Measurements from ENCODE around the gene MT1E. TPM values are rescaled to one million over a fixed set of nuclear protein-coding genes. Genes with fewer than 3 reads are reported as not detected.

The MT1E gene
- total and polyA plus RNA-seq, 2 of the 8 experiments (the other 6 are each of a cell fraction or from before 2014, with no cell fraction given) = 7.9 to 117 TPM

GRCh38 chr16:56631197-56631596, 5.6 kb downstream of the MT1E start:
- H2AK5ac ChIP-seq (ENCODE audit: low read depth, low read length) = no peak overlapping the region
- FAIRE-seq = no peak
- H4K91ac ChIP-seq (replicated peaks; ENCODE audit: insufficient read length, low read length) = no peak overlapping the region
- H3K27me3 ChIP-seq (replicated peaks in 1 of 4; ENCODE audit: control insufficient read depth in 3 of 4, extremely low read depth in 1 of 4, insufficient read depth in 3 of 4, low read length in 3 of 4) = peaks cover 88 to 98% (median 96%) of the 10 kb centered on the region in 4 experiments
- H4K5ac ChIP-seq (ENCODE audit: insufficient read length, low read depth, low read length) = no peak overlapping the region
- no peak overlapping the region for H2BK12ac ChIP-seq (ENCODE audit: low read depth, low read length)
- H3K56ac ChIP-seq (replicated peaks; ENCODE audit: insufficient read length, low read depth, low read length) = no peak overlapping the region
- H3K27ac ChIP-seq (ENCODE audit: low read depth, low read length) = no peak overlapping the region
- no peak overlapping the region for H4K8ac ChIP-seq (ENCODE audit: extremely low read depth, insufficient read depth, low read length)
- no peak overlapping the region; a peak in 1 of 4 replicates for H3K4me2 ChIP-seq (ENCODE audit: insufficient read depth in 1 of 2, low read depth in 2 of 2, low read length in 2 of 2)
- DNase-seq (ENCODE audit: low read depth in 1 of 2, low spot score in 2 of 2) = no peak
- no peak overlapping the region for H2AFZ ChIP-seq (ENCODE audit: low read length)
- 35% methylated on average over 10 of the region's 10 CpGs; no CpG with 5 or more reads in 1 of the 2 experiments for WGBS, 2 experiments (ENCODE audit: extremely low coverage in 1 of 2, insufficient coverage in 1 of 2, insufficient read length in 1 of 2, insufficient replicate concordance in 2 of 2, low coverage in 1 of 2, low lambda C conversion rate in 2 of 2, missing lambda C conversion rate in 1 of 2)
- H2BK15ac ChIP-seq (ENCODE audit: low read length) = no peak overlapping the region
- H3K79me1 ChIP-seq (ENCODE audit: low read depth, low read length) = no peaks in the 10 kb centered on the region
- no peak overlapping the region for H3K18ac ChIP-seq (ENCODE audit: extremely low read depth, low read length)
- H3K4me3 ChIP-seq (ENCODE audit: extremely low read depth in 1 of 4, insufficient read depth in 2 of 4, low read depth in 3 of 4, low read length in 4 of 4) = no peak overlapping the region
- no peak overlapping the region for H3K23ac ChIP-seq (ENCODE audit: insufficient read length)
- H2BK120ac ChIP-seq (replicated peaks; ENCODE audit: low read depth, low read length) = no peak overlapping the region
- peaks cover 11 to 24% of the 10 kb centered on the region in 2 experiments for H4K20me1 ChIP-seq (replicated peaks in 1 of 2; ENCODE audit: control insufficient read depth in 1 of 2, insufficient read depth in 2 of 2, low read length in 2 of 2)
- H2BK20ac ChIP-seq (ENCODE audit: low read length) = no peak overlapping the region
- H3K4ac ChIP-seq (replicated peaks; ENCODE audit: insufficient read length, low read depth, low read length) = no peak overlapping the region
- no peaks in the 10 kb centered on the region for H3K79me2 ChIP-seq (ENCODE audit: control insufficient read depth in 1 of 2, insufficient read depth in 2 of 2, low read length in 2 of 2)
- no peak overlapping the region for H3K9ac ChIP-seq (replicated peaks in 1 of 4; ENCODE audit: extremely low read depth in 1 of 4, low read depth in 3 of 4, low read length in 3 of 4)
- H3K9me3 ChIP-seq (ENCODE audit: insufficient read depth in 2 of 2, low read depth in 1 of 2, low read length in 1 of 2) = no peaks in the 10 kb centered on the region
- peaks cover 0 to 16% (median 7%) of the 10 kb centered on the region in 4 experiments; a peak in 6 of 7 replicates for H3K4me1 ChIP-seq (replicated peaks in 1 of 4; ENCODE audit: control insufficient read depth in 3 of 4, insufficient read depth in 4 of 4, low read length in 3 of 4)
- ChIA-PET POLR2A (ENCODE audit: partially characterized antibody) (interaction anchor here (1.1 to 1.8 kb wide), 4 partner anchors 9 to 55 kb away, joined by 3 read pairs; no protein-coding TSS in a partner anchor), CTCF (ENCODE audit: partially characterized antibody) (interaction anchor here (0.6 to 3.1 kb wide), 6 partner anchors 9 to 70 kb away, joined by 3 to 12 read pairs (median 7); no protein-coding TSS in a partner anchor)
- TF ChIP-seq RNF2 (IDR thresholded peaks at IDR 0.05; ENCODE audit: borderline replicate concordance, low read depth, low read length, missing control alignments, poor library complexity, severe bottlenecking) = peak; percentile 67
- no peak for TF ChIP-seq NANOG (IDR thresholded peaks at IDR 0.05; ENCODE audit: insufficient read depth, low read depth, low read length, poor library complexity, severe bottlenecking)
- H3K23me2 ChIP-seq (ENCODE audit: low read depth, low read length) = peaks cover 4% of the 10 kb centered on the region; the same call in 1 of the 2 replicates
- H2BK5ac ChIP-seq (ENCODE audit: low read depth, low read length) = no peak overlapping the region
- H3K36me3 ChIP-seq (ENCODE audit: control insufficient read depth in 2 of 4, insufficient read depth in 4 of 4, low read length in 3 of 4) = no peaks in the 10 kb centered on the region; a peak in 1 of 8 replicates
- H3K14ac ChIP-seq (ENCODE audit: insufficient read length) = no peak overlapping the region
